H1 (cell line): ENCODE results near the gene GGA2. TPM values are rescaled to one million over a fixed set of nuclear protein-coding genes. Genes with fewer than 3 reads are reported as not detected.

Experiments
- CTCF ChIA-PET: fragments of 300-600 bp; sonication (Branson Sonifier 250); formaldehyde crosslinking; loops from one replicate; lab custom pipeline; 2021; ENCODE audit not compliant: partially characterized antibody; lab: Charles Lee
- POLR2A ChIA-PET: fragments of 300-600 bp; sonication (Branson Sonifier 250); formaldehyde crosslinking; loops from one replicate; lab custom pipeline; 2021; ENCODE audit warnings: inconsistent platforms; ENCODE audit not compliant: partially characterized antibody; lab: Charles Lee
- DNase-seq, 2 experiments: peaks; one replicate each; pipeline versions ENCODE4 v3.0.0 to v3.0.0-alpha.2; 2010 to 2022; ENCODE audit warnings: low spot score in 2 of 2, low read depth in 1 of 2, mixed read lengths in 1 of 2
- FAIRE-seq: peaks from 2 replicates; lab custom pipeline; 2011; peaks lifted over from hg19 to GRCh38; lab: Jason Lieb, UNC
- H2AFZ ChIP-seq: 2 replicates; pipeline ENCODE4 v1.8.1; 2012; ENCODE audit warnings: low read length, inconsistent platforms
- H2AK5ac ChIP-seq: 2 replicates; pipeline ENCODE4 v1.6.1; 2013; ENCODE audit warnings: low read depth, low read length
- H2BK120ac ChIP-seq: replicated peaks from 2 replicates; pipeline ENCODE3; 2013; ENCODE audit warnings: low read depth, low read length, inconsistent platforms
- H2BK12ac ChIP-seq: 2 replicates; pipeline ENCODE4 v1.6.1; 2013; ENCODE audit warnings: low read depth, low read length
- H2BK15ac ChIP-seq: 2 replicates; pipeline ENCODE4 v1.6.1; 2013; ENCODE audit warnings: low read length
- H2BK20ac ChIP-seq: 2 replicates; pipeline ENCODE4 v1.6.1; 2013; ENCODE audit warnings: low read length
- H2BK5ac ChIP-seq: 2 replicates; pipeline ENCODE4 v1.6.1; 2013; ENCODE audit warnings: low read depth, low read length
- H3K14ac ChIP-seq: 2 replicates; pipeline ENCODE4 v1.6.1; 2013; ENCODE audit warnings: inconsistent platforms; ENCODE audit not compliant: insufficient read length
- H3K18ac ChIP-seq: 2 replicates; pipeline ENCODE4 v1.6.1; 2013; ENCODE audit warnings: low read length; ENCODE audit errors: extremely low read depth
- H3K23ac ChIP-seq: 2 replicates; pipeline ENCODE4 v1.6.1; 2013; ENCODE audit warnings: inconsistent platforms; ENCODE audit not compliant: insufficient read length
- H3K23me2 ChIP-seq: 2 replicates; pipeline ENCODE4 v1.6.1; 2013; ENCODE audit warnings: low read depth, low read length
- H3K27ac ChIP-seq: 2 replicates; pipeline ENCODE4 v1.6.1; 2011; ENCODE audit warnings: low read depth, low read length, inconsistent platforms
- H3K27me3 ChIP-seq, 4 experiments: replicated peaks in 1 of 4; 1 replicate in 1 of 4; 2 replicates in 3 of 4; pipeline versions ENCODE4 v1.6.1 to v1.8.1; 2011 to 2013; ENCODE audit warnings: low read length in 3 of 4, mild to moderate bottlenecking in 3 of 4, inconsistent platforms in 2 of 4, mixed read lengths in 2 of 4, moderate library complexity in 1 of 4; ENCODE audit not compliant: control insufficient read depth in 3 of 4, insufficient read depth in 3 of 4; ENCODE audit errors: extremely low read depth in 1 of 4
- H3K36me3 ChIP-seq, 4 experiments: 2 replicates each; pipeline versions ENCODE4 v1.6.1 to v1.8.1; 2011 to 2013; ENCODE audit warnings: mild to moderate bottlenecking in 4 of 4, low read length in 3 of 4, moderate library complexity in 2 of 4, control low read depth in 1 of 4, inconsistent platforms in 1 of 4; ENCODE audit not compliant: insufficient read depth in 4 of 4, control insufficient read depth in 2 of 4
- H3K4ac ChIP-seq: replicated peaks from 2 replicates; pipeline ENCODE3; 2013; ENCODE audit warnings: low read length, low read depth, mixed read lengths, inconsistent platforms; ENCODE audit not compliant: insufficient read length
- H3K4me1 ChIP-seq, 4 experiments: replicated peaks in 1 of 4; 1 replicate in 1 of 4; 2 replicates in 3 of 4; pipeline versions ENCODE4 v1.6.1 to v1.8.1; 2011 to 2013; ENCODE audit warnings: low read length in 3 of 4, inconsistent platforms in 2 of 4, mixed read lengths in 1 of 4; ENCODE audit not compliant: insufficient read depth in 4 of 4, control insufficient read depth in 3 of 4
- H3K4me2 ChIP-seq, 2 experiments: 2 replicates each; pipeline versions ENCODE4 v1.6.1 to v1.8.1; 2011 to 2013; ENCODE audit warnings: low read depth in 2 of 2, low read length in 2 of 2, control low read depth in 1 of 2, inconsistent platforms in 1 of 2, mild to moderate bottlenecking in 1 of 2; ENCODE audit not compliant: insufficient read depth in 1 of 2
- H3K4me3 ChIP-seq, 4 experiments: fragments of 200-600, 300-600 bp in 1 of 4; sonication (generic), shearing (Covaris generic), sonication (Bioruptor Twin) in 1 of 4; 2 replicates each; pipeline versions ENCODE4 v1.5.1 to v1.8.1; 2011 to 2016; ENCODE audit warnings: low read length in 4 of 4, low read depth in 3 of 4, control low read depth in 2 of 4, inconsistent platforms in 2 of 4, mild to moderate bottlenecking in 2 of 4, mixed read lengths in 1 of 4, moderate library complexity in 1 of 4; ENCODE audit not compliant: insufficient read depth in 2 of 4; ENCODE audit errors: extremely low read depth in 1 of 4
- H3K56ac ChIP-seq: replicated peaks from 2 replicates; pipeline ENCODE3; 2013; ENCODE audit warnings: low read depth, mild to moderate bottlenecking, mixed read lengths, low read length, inconsistent platforms; ENCODE audit not compliant: insufficient read length
- H3K79me1 ChIP-seq: 2 replicates; pipeline ENCODE4 v1.6.1; 2013; ENCODE audit warnings: low read depth, low read length, control low read depth
- H3K79me2 ChIP-seq, 2 experiments: 2 replicates each; pipeline versions ENCODE4 v1.6.1 to v1.8.1; 2012 to 2013; ENCODE audit warnings: low read length in 2 of 2, mild to moderate bottlenecking in 2 of 2, inconsistent platforms in 1 of 2; ENCODE audit not compliant: insufficient read depth in 2 of 2, control insufficient read depth in 1 of 2
- H3K9ac ChIP-seq, 4 experiments: replicated peaks in 1 of 4; 1 replicate in 1 of 4; 2 replicates in 3 of 4; pipeline versions ENCODE4 v1.6.1 to v1.8.1; 2011 to 2013; ENCODE audit warnings: low read depth in 3 of 4, low read length in 3 of 4, control low read depth in 2 of 4, mild to moderate bottlenecking in 2 of 4, moderate library complexity in 2 of 4, inconsistent platforms in 1 of 4; ENCODE audit errors: extremely low read depth in 1 of 4
- H3K9me3 ChIP-seq, 2 experiments: 2 replicates each; pipeline versions ENCODE4 v1.6.1 to v1.8.1; 2012 to 2013; ENCODE audit warnings: mild to moderate bottlenecking in 2 of 2, moderate library complexity in 2 of 2, control low read depth in 1 of 2, inconsistent platforms in 1 of 2, low read depth in 1 of 2, low read length in 1 of 2, mixed read lengths in 1 of 2; ENCODE audit not compliant: insufficient read depth in 2 of 2
- H4K20me1 ChIP-seq, 2 experiments: replicated peaks in 1 of 2; 2 replicates each; pipeline versions ENCODE3 to v1.8.1; 2011 to 2013; ENCODE audit warnings: inconsistent platforms in 2 of 2, low read length in 2 of 2, mild to moderate bottlenecking in 1 of 2; ENCODE audit not compliant: insufficient read depth in 2 of 2, control insufficient read depth in 1 of 2
- H4K5ac ChIP-seq: 2 replicates; pipeline ENCODE4 v1.6.1; 2013; ENCODE audit warnings: low read length, low read depth, mixed read lengths, inconsistent platforms; ENCODE audit not compliant: insufficient read length
- H4K8ac ChIP-seq: 2 replicates; pipeline ENCODE4 v1.8.0; 2013; ENCODE audit warnings: mild to moderate bottlenecking, moderate library complexity, low read length, inconsistent platforms; ENCODE audit not compliant: insufficient read depth; ENCODE audit errors: extremely low read depth
- H4K91ac ChIP-seq: replicated peaks from 2 replicates; pipeline ENCODE3; 2013; ENCODE audit warnings: low read length, mixed read lengths, inconsistent platforms; ENCODE audit not compliant: insufficient read length
- ASH2L ChIP-seq: fragments of 200-600, 300-600 bp; sonication (generic); IDR thresholded peaks from one replicate; pipeline ENCODE4 v1.7.1; 2017; ENCODE audit warnings: low read length
- EGR1 ChIP-seq: IDR thresholded peaks from 2 replicates; pipeline ENCODE4 v1.6.1; 2011; ENCODE audit warnings: low read depth, low read length, borderline replicate concordance
- EZH2 ChIP-seq: fragments of 200-600 bp; sonication (generic); IDR thresholded peaks from 2 replicates; pipeline ENCODE4 v1.7.1; 2012; ENCODE audit warnings: low read depth, mild to moderate bottlenecking, moderate library complexity, low read length, inconsistent platforms; ENCODE audit not compliant: severe bottlenecking
- JUN ChIP-seq: IDR thresholded peaks from 2 replicates; pipeline ENCODE4 v1.6.1; 2011; ENCODE audit warnings: low read depth, mild to moderate bottlenecking, improper control_type of control experiment, low read length
- RAD21 ChIP-seq, 2 experiments: IDR thresholded peaks in 1 of 2; conservative IDR thresholded peaks in 1 of 2; 2 replicates each; pipeline ENCODE4 v1.6.1; 2011; ENCODE audit warnings: low read depth in 2 of 2, low read length in 2 of 2, improper control_type of control experiment in 1 of 2, inconsistent platforms in 1 of 2, mild to moderate bottlenecking in 1 of 2, moderate library complexity in 1 of 2
- TAF1 ChIP-seq: IDR thresholded peaks from 2 replicates; pipeline ENCODE4 v1.6.1; 2011; ENCODE audit warnings: mild to moderate bottlenecking, low read depth, low read length
- WGBS, 2 experiments: shearing (Covaris generic) in 1 of 2; methylation state at CpG; one replicate each; pipeline versions ENCODE4 v1.1.6 to v1.1.7; 2013 to 2015; ENCODE audit warnings: low lambda C conversion rate in 2 of 2, mixed read lengths in 2 of 2, inconsistent platforms in 1 of 2, low coverage in 1 of 2, missing lambda C conversion rate in 1 of 2; ENCODE audit not compliant: insufficient replicate concordance in 2 of 2, insufficient coverage in 1 of 2, insufficient read length in 1 of 2; ENCODE audit errors: extremely low coverage in 1 of 2, missing lambda C conversion rate in 1 of 2; 5-methylcytosine and 5-hydroxymethylcytosine counted together
- polyA plus RNA-seq, 7 experiments: library from polyadenylated mRNA; depleted of rRNA in 3 of 7; stranded (reverse) in 5 of 7; unstranded in 2 of 7; fragments of >200 nt in 5 of 7; fragments of 200-250 nt in 2 of 7; gene quantifications; 1 replicate in 5 of 7; 2 replicates in 1 of 7; 4 replicates in 1 of 7; pipeline versions ENCODE4 v1.2.1 to v1.2.3, GENCODE V29; 2011 to 2013; ENCODE audit warnings: missing spikeins in 2 of 7, mixed read lengths in 2 of 7
- total RNA-seq: library from RNA; stranded (reverse); fragmentation: NEBNext Ultra II Directional; extraction: Animal tissue kit (Norgen Biotek cat#: 25700); gene quantifications from 2 replicates; pipeline ENCODE4 v1.2.1, GENCODE V29; 2021

The GGA2 gene
- total and polyA plus RNA-seq, 2 of the 8 experiments (the other 6 are each of a cell fraction or from before 2014, with no cell fraction given) = 65.8 to 114 TPM

- POLR2A ChIA-PET = interaction anchor here (0.6 to 3.7 kb wide), 5 partner anchors 10 to 86 kb away, joined by 3 to 9 read pairs (median 4); no protein-coding TSS in a partner anchor
- no peak overlapping the region for H3K18ac ChIP-seq
- no peak overlapping the region for H3K27ac ChIP-seq
- H2AK5ac ChIP-seq = no peak overlapping the region
- H4K5ac ChIP-seq = no peak overlapping the region
- no peak overlapping the region for H2BK120ac ChIP-seq
- no peak overlapping the region for H2BK20ac ChIP-seq
- H3K9ac ChIP-seq = no peak overlapping the region
- H2BK12ac ChIP-seq = no peak overlapping the region
- DNase-seq (no peak), FAIRE-seq (no peak)
- no peaks in the 10 kb centered on the region; the same call in 1 of the 2 replicates for H3K79me1 ChIP-seq
- no peak overlapping the region for H4K8ac ChIP-seq
- H3K23ac ChIP-seq = no peak overlapping the region
- no peak overlapping the region for H3K14ac ChIP-seq
- H2BK15ac ChIP-seq = no peak overlapping the region
- H3K36me3 ChIP-seq = peaks cover 20 to 36% (median 28%) of the 10 kb centered on the region in 4 experiments
- H3K27me3 ChIP-seq = no peaks in the 10 kb centered on the region
- no peak for TF ChIP-seq TAF1
- TF ChIP-seq EZH2 = no peak
- no peak for TF ChIP-seq ASH2L
- no peak for TF ChIP-seq JUN
- TF ChIP-seq EGR1 = no peak
- no peak for TF ChIP-seq RAD21 (IDR thresholded peaks at IDR 0.05 in 1 of 2, conservative IDR thresholded peaks at IDR 0.05 in 1 of 2; ENCODE audit: low read depth in 2 of 2, low read length in 2 of 2)
- no peak overlapping the region for H3K4me2 ChIP-seq
- no peak overlapping the region for H3K4me3 ChIP-seq
- peaks cover 0 to 42% of the 10 kb centered on the region in 2 experiments; a peak in 3 of 4 replicates for H3K79me2 ChIP-seq
- H3K9me3 ChIP-seq = no peaks in the 10 kb centered on the region
- no peak overlapping the region for H2AFZ ChIP-seq
- no peaks in the 10 kb centered on the region for H3K23me2 ChIP-seq
- H4K20me1 ChIP-seq = peaks cover 0 to 4% of the 10 kb centered on the region in 2 experiments
- no peak overlapping the region for H3K56ac ChIP-seq
- no peak overlapping the region for H3K4ac ChIP-seq
- no peaks in the 10 kb centered on the region; a peak in 1 of 7 replicates for H3K4me1 ChIP-seq
- whole genome bisulfite sequencing, 2 experiments = 81% methylated on average over 3 of the region's 3 CpGs; no CpG with 5 or more reads in 1 of the 2 experiments
- no peak overlapping the region for H4K91ac ChIP-seq
- CTCF ChIA-PET = interaction anchor here (1.0 to 1.7 kb wide), 3 partner anchors 13 to 334 kb away, joined by 3 read pairs; no protein-coding TSS in a partner anchor
- H2BK5ac ChIP-seq = no peak overlapping the region
These were observed 44.2 kb upstream of the GGA2 start for GRCh38 chr16:23554536-23554935.
